ENCODE results near the gene PHOSPHO1. TPM values are rescaled to one million over a fixed set of nuclear protein-coding genes. Genes with fewer than 3 reads are reported as not detected.

The PHOSPHO1 gene
- total and polyA plus RNA-seq, 2 of the 13 experiments (the other 11 are each of a cell fraction or from before 2014, with no cell fraction given), result not detected

DNA sequence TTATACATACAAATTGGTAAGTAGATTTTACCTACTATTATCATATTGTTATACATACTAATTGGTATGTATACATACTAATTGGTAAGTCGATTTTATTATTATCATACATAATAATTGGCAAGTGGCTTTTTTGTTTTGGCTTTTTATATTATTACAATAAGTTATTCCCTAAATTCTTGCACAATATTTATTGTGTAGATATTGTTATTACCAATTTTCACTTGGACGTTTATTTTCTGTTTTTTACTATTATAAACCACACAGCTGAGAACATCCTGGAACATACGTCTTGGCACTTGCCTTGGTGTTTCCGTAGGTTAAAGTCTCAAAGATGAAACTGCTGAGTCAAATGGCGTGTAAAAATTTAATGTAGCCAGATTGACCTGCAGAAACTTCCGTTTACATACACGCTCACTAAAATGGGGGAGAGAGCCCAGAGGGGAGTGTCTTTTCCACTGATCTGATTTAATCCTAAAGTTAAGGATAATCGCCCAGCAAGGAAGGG is 39.1 kb downstream of the PHOSPHO1 start (continued):
- TF ChIP-seq EZH2 (conservative IDR thresholded peaks at IDR 0.05; ENCODE audit: low read depth, low read length), result no peak
- no peak for TF ChIP-seq FOSL2 (CRISPR knock-in tag; IDR thresholded peaks at IDR 0.05)
- no peak for TF ChIP-seq CHD2 (IDR thresholded peaks at IDR 0.05; ENCODE audit: low read depth, low read length)
- TF ChIP-seq FOXK2 (IDR thresholded peaks at IDR 0.05), result no peak
- peak; percentile 34; the same call in 1 of the 2 replicates for TF ChIP-seq CEBPB (IDR thresholded peaks at IDR 0.05; ENCODE audit: borderline replicate concordance, low read depth, low read length)
- TF ChIP-seq SSRP1 (CRISPR knock-in tag; IDR thresholded peaks at IDR 0.05), result 0 out of 2 replicates have a peak, but pooled peaks have one; percentile 40
- TF ChIP-seq ZNF460 (CRISPR knock-in tag; IDR thresholded peaks at IDR 0.05; ENCODE audit: borderline replicate concordance), result no peak
- TF ChIP-seq AKAP8 (CRISPR knock-in tag; IDR thresholded peaks at IDR 0.05), result no peak
- TF ChIP-seq FOSL1 (CRISPR knock-in tag; IDR thresholded peaks at IDR 0.05; ENCODE audit: borderline replicate concordance), result no peak
- no peak for TF ChIP-seq ZNF34 (CRISPR knock-in tag; IDR thresholded peaks at IDR 0.05; ENCODE audit: borderline replicate concordance)
- peak; percentile 19; the same call in 1 of the 2 replicates for TF ChIP-seq NFIC (IDR thresholded peaks at IDR 0.05; ENCODE audit: low read length)
- TF ChIP-seq ZBTB21 (CRISPR knock-in tag; IDR thresholded peaks at IDR 0.05), result 0 out of 2 replicates have a peak, but pooled peaks have one; percentile 17
- TF ChIP-seq ZNF619 (CRISPR knock-in tag; IDR thresholded peaks at IDR 0.05), result no peak
- TF ChIP-seq TSC22D2 (CRISPR knock-in tag; IDR thresholded peaks at IDR 0.05; ENCODE audit: borderline replicate concordance), result no peak

DNA sequence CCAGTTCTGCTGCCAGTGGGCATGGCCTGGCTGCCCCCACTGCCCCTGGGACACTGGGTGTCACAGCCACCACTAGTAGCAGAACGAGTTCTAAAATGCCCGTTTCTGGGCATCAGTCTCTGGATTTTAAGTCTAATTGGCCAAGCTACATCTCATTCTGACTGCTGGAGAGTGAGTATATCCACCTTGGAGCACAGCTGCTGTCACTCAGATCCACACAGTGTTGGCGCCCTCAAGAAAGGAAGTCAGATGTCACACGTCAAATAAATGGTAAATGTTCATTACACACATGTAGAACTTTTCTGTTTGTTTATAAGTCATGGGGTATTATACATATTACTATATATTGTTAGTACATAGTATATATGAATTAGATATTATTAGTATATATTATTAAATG is 39.7 kb downstream of the PHOSPHO1 start:
- intact Hi-C loops (cut with micrococcal nuclease; ENCODE audit: unreplicated experiment), result loop anchor here (5.0 kb wide), 1 partner anchor 84 kb away; no protein-coding TSS in a partner anchor
- 54% methylated on average over 4 of the region's 4 CpGs for WGBS (ENCODE audit: low lambda C conversion rate)
- Histone ChIP-seq H3K79me2 (ENCODE audit: insufficient read depth, low read length) (no peaks in the 10 kb centered on the region), H3K4me2 (ENCODE audit: low read depth, low read length) (peak overlapping the region; percentile 19; the same call in 1 of the 2 replicates), H3K9ac (ENCODE audit: insufficient read depth, low read depth, low read length) (no peak overlapping the region), H2AFZ (ENCODE audit: low read length) (no peak overlapping the region), H4K20me1 (ENCODE audit: insufficient read depth, low read length) (no peaks in the 10 kb centered on the region), H3K4me1 (ENCODE audit: insufficient read depth, low read length) (peaks cover 18% of the 10 kb centered on the region), H3K4me3 (replicated peaks in 1 of 3; ENCODE audit: insufficient read depth in 1 of 3, low read depth in 2 of 3, low read length in 3 of 3) (no peak overlapping the region), H3K27ac (ENCODE audit: extremely low read length, insufficient read depth, low read length) (no peak overlapping the region), H3K9me3 (ENCODE audit: low read length) (0 out of 2 replicates have a peak, but pooled peaks cover under 1% of the 10 kb centered on the region), H3K27me3 (ENCODE audit: control insufficient read depth in 1 of 2, insufficient read depth in 2 of 2, low read length in 2 of 2) (peaks cover 0 to 2% of the 10 kb centered on the region in 2 experiments; a peak in 1 of 5 replicates), H3K36me3 (replicated peaks in 1 of 2; ENCODE audit: control insufficient read depth in 1 of 2, insufficient read depth in 2 of 2, low read length in 2 of 2) (no peaks in the 10 kb centered on the region)
- in situ Hi-C loops (cut with HindIII; ENCODE audit: extremely low pct_ligation_motif_present, low pct_unique_long_range_greater_than_20kb), result no loop called here
- no peak for FAIRE-seq
- DNase-seq (ENCODE audit: low spot score), result no peak
- TF ChIP-seq, protein P1, sequence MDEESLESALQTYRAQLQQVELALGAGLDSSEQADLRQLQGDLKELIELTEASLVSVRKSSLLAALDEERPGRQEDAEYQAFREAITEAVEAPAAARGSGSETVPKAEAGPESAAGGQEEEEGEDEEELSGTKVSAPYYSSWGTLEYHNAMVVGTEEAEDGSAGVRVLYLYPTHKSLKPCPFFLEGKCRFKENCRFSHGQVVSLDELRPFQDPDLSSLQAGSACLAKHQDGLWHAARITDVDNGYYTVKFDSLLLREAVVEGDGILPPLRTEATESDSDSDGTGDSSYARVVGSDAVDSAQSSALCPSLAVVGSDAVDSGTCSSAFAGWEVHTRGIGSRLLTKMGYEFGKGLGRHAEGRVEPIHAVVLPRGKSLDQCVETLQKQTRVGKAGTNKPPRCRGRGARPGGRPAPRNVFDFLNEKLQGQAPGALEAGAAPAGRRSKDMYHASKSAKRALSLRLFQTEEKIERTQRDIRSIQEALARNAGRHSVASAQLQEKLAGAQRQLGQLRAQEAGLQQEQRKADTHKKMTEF (CRISPR knock-in tag; IDR thresholded peaks at IDR 0.05), result no peak
- TF ChIP-seq EED (CRISPR knock-in tag; IDR thresholded peaks at IDR 0.05), result 0 out of 2 replicates have a peak, but pooled peaks have one; percentile 15
- no peak for TF ChIP-seq ATAD3A (CRISPR knock-in tag; IDR thresholded peaks at IDR 0.05)
- BruUV-seq (replicated peaks), result no TSS peak
- no peak for ATAC-seq
- CTCF ChIA-PET (ENCODE audit: low intra/inter-chr PET ratio, low total read pairs), result no interaction called here
- POLR2A ChIA-PET, result interaction anchor here (3.1 kb wide), 1 partner anchor 122 kb away, joined by 16 read pairs; no protein-coding TSS in a partner anchor
